ENCODE measurements around the gene GNPAT. TPM values are rescaled to one million over a fixed set of nuclear protein-coding genes. Genes with fewer than 3 reads are reported as not detected.

Gene GNPAT
- total RNA-seq, 1 donor from 2014 or later = 47.1 TPM

GRCh38 chr1:231312432-231312788 lies 71.4 kb downstream of the GNPAT start:
- TF ChIP-seq CTCF (IDR thresholded peaks at IDR 0.05; ENCODE audit: unreplicated experiment) = no peak
- no peak overlapping the region for H3K4me3 Mint-ChIP-seq (ENCODE audit: unreplicated experiment)
- peaks cover 2% of the 10 kb centered on the region for H3K27me3 Mint-ChIP-seq (ENCODE audit: unreplicated experiment)
- H3K9me3 Mint-ChIP-seq (ENCODE audit: unreplicated experiment) = no peaks in the 10 kb centered on the region
- H3K4me1 Mint-ChIP-seq (ENCODE audit: unreplicated experiment) = no peaks in the 10 kb centered on the region
- no peak overlapping the region for H3K27ac Mint-ChIP-seq (ENCODE audit: unreplicated experiment)
- DNase-seq (ENCODE audit: low spot score) = no peak
- no peaks in the 10 kb centered on the region for H3K36me3 Mint-ChIP-seq (ENCODE audit: low read depth, unreplicated experiment)

GRCh38 chr1:231313661-231314060 lies 72.6 kb downstream of the GNPAT start:
- Mint-ChIP-seq H3K27ac (ENCODE audit: unreplicated experiment) (no peak overlapping the region), H3K4me1 (ENCODE audit: unreplicated experiment) (no peaks in the 10 kb centered on the region), H3K27me3 (ENCODE audit: unreplicated experiment) (peaks cover 2% of the 10 kb centered on the region), H3K4me3 (ENCODE audit: unreplicated experiment) (no peak overlapping the region), H3K9me3 (ENCODE audit: unreplicated experiment) (no peaks in the 10 kb centered on the region), H3K36me3 (ENCODE audit: low read depth, unreplicated experiment) (no peaks in the 10 kb centered on the region)
- no peak for DNase-seq (ENCODE audit: low spot score)
- no peak for TF ChIP-seq CTCF (IDR thresholded peaks at IDR 0.05; ENCODE audit: unreplicated experiment)

GRCh38 chr1:231315887-231316286 lies 74.9 kb downstream of the GNPAT start:
- Mint-ChIP-seq H3K27ac (ENCODE audit: unreplicated experiment) (no peak overlapping the region), H3K9me3 (ENCODE audit: unreplicated experiment) (no peaks in the 10 kb centered on the region), H3K36me3 (ENCODE audit: low read depth, unreplicated experiment) (no peaks in the 10 kb centered on the region), H3K27me3 (ENCODE audit: unreplicated experiment) (peaks cover 3% of the 10 kb centered on the region), H3K4me1 (ENCODE audit: unreplicated experiment) (no peaks in the 10 kb centered on the region), H3K4me3 (ENCODE audit: unreplicated experiment) (no peak overlapping the region)
- TF ChIP-seq CTCF (IDR thresholded peaks at IDR 0.05; ENCODE audit: unreplicated experiment) = no peak
- DNase-seq (ENCODE audit: low spot score) = peak; percentile 42

GRCh38 chr1:231317306-231318014 lies 76.4 kb downstream of the GNPAT start:
- Mint-ChIP-seq H3K4me1 (ENCODE audit: unreplicated experiment) (no peaks in the 10 kb centered on the region), H3K27ac (ENCODE audit: unreplicated experiment) (no peak overlapping the region), H3K27me3 (ENCODE audit: unreplicated experiment) (peaks cover 3% of the 10 kb centered on the region), H3K36me3 (ENCODE audit: low read depth, unreplicated experiment) (no peaks in the 10 kb centered on the region), H3K4me3 (ENCODE audit: unreplicated experiment) (no peak overlapping the region), H3K9me3 (ENCODE audit: unreplicated experiment) (no peaks in the 10 kb centered on the region)
- no peak for TF ChIP-seq CTCF (IDR thresholded peaks at IDR 0.05; ENCODE audit: unreplicated experiment)
- DNase-seq (ENCODE audit: low spot score) = no peak

GRCh38 chr1:231318015-231318355 lies 77.0 kb downstream of the GNPAT start:
- Mint-ChIP-seq H3K27ac (ENCODE audit: unreplicated experiment) (no peak overlapping the region), H3K36me3 (ENCODE audit: low read depth, unreplicated experiment) (no peaks in the 10 kb centered on the region), H3K4me1 (ENCODE audit: unreplicated experiment) (no peaks in the 10 kb centered on the region), H3K4me3 (ENCODE audit: unreplicated experiment) (no peak overlapping the region), H3K9me3 (ENCODE audit: unreplicated experiment) (no peaks in the 10 kb centered on the region), H3K27me3 (ENCODE audit: unreplicated experiment) (peaks cover 3% of the 10 kb centered on the region)
- no peak for DNase-seq (ENCODE audit: low spot score)
- no peak for TF ChIP-seq CTCF (IDR thresholded peaks at IDR 0.05; ENCODE audit: unreplicated experiment)

Measured in endothelial cell (in vitro differentiated cells).